ENCODE data around the gene TMEM185B.
"Not testable (repeated sequence)": the region's sequence is repeated elsewhere in the genome, so short reads cannot be mapped to it uniquely, and the experiment has no call there.

TMEM185B gene

GRCh38 chr2:120251880-120252224, 28.7 kb upstream of the TMEM185B start:
- DNase-seq (ENCODE audit: low spot score), result no peak

GRCh38 chr2:120251078-120251477, 27.9 kb upstream of the TMEM185B start:
- DNase-seq (ENCODE audit: low spot score), result no peak

DNA sequence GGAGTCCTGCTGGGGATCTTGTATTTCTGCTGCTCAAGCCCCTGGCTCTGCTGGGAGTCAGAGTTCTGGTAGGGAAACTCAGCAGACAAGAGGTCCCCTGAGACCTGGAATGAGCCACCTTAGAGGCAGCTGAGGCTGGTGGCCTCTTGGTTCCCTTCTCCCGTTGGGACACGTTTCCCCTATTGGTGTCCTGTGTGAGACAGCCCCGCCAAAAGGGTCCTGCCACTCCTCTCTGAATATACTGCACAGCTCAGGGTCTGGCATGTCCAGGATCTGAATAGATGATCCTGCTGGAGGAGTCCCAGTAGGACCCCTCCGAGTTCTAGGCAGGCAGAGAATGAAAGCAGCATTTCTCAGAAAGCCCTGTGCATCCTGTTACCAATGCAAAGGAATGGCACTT, 27.4 kb upstream of the TMEM185B start:
- no peak for DNase-seq (ENCODE audit: low spot score)

GRCh38 chr2:120247851-120248250, 24.7 kb upstream of the TMEM185B start:
- no peak for DNase-seq (ENCODE audit: low spot score)

GRCh38 chr2:120246546-120247300, 23.5 kb upstream of the TMEM185B start:
- no peak for DNase-seq (ENCODE audit: low spot score)

- DNase-seq (ENCODE audit: low spot score), result peak; percentile 52
Observed at GRCh38 chr2:120245520-120246332, 22.5 kb upstream of the TMEM185B start.

DNA sequence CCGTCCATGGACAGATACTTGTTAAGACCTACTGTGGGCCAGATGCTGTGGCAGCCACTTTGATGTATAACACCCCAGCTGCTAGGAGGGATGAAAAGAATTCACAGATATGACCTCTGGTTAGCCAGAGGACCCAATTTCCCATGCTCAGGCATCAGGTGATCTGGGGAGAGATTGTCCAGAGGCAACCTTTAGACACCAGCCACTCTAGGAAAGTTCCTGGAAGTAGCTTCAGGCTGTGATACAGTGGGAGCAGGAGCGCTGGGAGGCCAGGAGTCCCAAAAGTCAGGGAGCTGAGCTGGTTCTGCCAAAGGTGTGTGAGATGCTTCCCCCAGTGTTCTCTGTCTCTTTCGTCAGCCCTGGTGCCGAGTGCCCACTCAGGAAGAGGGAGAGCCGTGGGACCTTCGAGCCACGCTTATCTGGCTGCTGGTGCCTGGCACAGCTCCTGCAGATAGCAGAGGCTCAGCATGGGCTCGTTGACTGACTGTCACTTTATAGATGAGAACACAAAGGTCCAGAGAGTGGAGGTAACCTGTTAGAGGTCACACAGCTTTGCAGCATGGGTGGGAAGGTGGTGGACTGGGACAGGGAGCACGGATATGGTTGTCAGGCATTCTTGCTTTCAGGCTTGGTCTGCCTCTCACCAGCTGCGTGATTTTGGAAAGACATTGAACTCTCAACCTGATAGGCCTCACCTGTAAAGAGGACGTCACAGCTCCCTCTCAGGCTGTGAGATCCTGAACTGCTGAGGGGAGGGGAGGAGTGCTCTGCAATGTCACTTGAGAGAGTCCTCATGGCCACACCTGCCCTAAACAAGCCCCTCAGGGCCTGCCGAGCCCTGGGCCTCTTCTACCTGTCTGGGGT, 21.7 kb upstream of the TMEM185B start:
- DNase-seq (ENCODE audit: low spot score), result no peak

DNA sequence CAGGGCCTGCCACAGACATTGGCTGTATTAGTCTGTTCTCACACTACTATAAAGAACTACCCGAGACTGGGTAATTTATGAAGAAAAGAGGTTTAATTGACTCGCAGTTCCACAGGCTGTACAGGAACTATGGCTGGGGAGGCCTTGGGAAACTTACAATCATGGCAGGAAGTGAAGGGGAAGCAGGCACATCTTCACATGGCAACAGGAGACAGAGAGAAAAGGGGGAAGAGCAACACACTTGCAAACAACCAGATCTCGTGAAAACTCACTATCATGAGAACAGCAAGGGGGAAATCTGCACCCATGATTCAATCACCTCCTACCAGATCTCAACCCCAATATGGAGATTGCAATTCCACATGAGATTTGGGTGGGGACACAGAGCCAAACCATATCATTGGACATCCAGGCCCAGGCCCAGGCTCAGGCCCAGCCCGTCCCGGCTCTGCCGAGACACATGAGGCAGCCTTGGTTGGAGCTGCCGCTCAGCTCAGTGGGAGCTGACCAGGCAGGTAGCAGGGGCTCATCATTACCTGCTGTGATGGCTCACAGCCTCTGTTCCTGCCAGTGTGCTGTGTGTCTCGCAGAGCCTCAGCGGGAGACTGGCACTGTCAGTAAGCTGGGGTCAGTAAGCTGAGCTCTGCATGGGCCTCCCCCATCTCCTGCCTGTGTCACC, 20.8 kb upstream of the TMEM185B start:
- DNase-seq (ENCODE audit: low spot score), result no peak

GRCh38 chr2:120243211-120243610, 20.0 kb upstream of the TMEM185B start:
- DNase-seq (ENCODE audit: low spot score), result peak; percentile 33

DNA sequence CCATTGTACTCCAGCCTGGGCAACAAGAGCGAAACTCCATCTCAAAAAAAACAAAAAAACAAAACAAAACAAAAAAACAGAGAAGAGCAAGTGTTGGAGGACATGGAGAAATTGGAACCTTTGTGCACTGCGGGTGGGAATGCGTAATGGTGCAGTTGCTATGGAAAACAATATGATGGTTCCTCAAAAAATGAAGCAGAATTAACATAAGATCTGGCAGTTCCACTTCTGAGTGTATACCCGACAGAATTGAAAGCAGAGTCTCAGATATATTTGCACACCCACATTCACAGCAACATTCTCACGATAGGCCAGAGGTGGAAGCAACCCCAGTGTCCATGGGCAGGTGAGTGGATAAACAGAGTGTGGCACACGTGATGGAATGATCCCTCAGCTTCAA, 18.5 kb upstream of the TMEM185B start:
- DNase-seq (ENCODE audit: low spot score), result no peak

DNA sequence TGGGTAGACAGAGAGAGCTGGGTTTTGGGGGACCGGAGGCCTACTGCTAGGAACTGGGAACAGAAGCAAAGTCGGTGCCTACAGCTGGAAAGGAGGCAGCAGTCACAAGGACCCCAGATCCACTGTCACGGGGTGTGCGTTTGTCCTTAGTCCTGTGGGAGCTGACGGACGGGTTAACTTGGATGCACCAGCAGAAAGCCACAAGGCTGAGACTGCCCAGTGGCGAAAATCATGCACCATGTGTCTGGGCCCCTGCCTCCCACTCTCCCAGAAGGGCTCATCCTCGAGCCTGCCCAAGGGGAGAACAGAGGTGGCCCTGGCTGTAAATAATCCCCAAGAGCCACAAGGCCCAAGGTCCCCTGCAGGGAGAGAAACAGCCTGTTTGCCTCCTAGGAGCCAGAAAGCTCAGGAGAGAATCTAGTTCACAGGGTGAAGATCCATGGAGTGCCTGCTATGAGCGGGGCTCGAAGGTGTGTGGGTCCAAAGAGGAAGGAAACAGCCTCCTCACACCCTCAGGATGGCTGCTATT, 17.8 kb upstream of the TMEM185B start:
- no peak for DNase-seq (ENCODE audit: low spot score)

- peak; percentile 93 for DNase-seq (ENCODE audit: low spot score)
Observed at GRCh38 chr2:120239488-120240287, 16.5 kb upstream of the TMEM185B start.

DNA sequence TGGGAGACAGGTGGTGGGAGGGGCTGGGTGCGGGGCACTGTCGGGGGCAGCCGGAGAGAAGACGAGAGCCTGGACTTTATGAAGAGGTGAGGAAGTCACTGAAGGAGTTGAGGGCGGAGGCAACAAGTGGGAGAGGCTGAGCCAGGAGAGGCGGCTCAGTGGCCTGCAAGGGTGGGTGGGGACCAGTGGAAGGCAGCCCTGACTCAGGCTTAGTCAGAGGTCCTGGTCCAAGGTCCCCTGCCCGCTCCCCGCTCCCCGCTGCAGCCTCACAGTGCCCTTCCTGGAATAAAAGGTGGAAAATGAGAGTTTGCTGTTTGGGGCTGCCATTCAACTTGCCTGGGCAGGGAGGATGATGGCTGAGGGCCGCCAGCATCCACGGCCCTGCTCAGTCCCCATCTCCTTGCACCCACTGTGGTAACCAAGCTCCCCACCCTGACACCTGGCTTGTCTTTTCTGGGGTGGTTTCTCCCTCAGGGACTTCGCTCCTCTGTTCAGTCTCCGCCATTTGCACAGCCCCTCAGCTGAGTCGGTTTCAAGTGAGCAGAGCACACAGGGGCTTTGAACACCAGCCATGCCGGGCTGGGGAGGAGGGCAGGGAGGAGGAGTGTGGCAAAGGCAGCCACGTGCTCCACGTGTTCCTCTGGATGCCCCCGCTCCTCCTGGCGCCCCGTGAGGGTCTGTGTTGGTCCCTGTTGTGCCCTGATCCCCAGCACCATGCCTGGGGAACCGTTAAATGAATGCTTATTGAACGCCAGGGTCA, 15.7 kb upstream of the TMEM185B start:
- DNase-seq (ENCODE audit: low spot score), result peak; percentile 94

DNA sequence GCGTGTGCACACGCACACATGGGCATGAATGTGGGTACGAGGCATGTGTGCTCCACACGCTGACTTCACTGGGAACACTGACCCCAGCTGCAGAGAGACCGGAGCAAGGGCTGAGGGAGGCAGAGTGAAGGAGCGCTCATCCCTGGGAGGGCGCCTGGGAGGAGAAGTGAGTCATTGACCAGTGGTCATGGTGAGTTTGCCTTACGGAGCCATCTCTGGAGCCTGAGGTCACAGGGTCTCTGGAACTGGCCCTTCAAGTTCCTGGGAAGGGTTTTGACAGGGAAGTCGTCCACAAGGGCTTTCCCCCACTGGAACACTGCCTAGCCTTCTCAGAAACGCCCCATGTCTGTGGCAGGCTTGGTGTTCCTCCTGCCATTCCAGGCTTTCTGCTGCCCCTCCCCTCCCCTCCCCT, 14.3 kb upstream of the TMEM185B start:
- DNase-seq (ENCODE audit: low spot score), result peak; percentile 90

DNA sequence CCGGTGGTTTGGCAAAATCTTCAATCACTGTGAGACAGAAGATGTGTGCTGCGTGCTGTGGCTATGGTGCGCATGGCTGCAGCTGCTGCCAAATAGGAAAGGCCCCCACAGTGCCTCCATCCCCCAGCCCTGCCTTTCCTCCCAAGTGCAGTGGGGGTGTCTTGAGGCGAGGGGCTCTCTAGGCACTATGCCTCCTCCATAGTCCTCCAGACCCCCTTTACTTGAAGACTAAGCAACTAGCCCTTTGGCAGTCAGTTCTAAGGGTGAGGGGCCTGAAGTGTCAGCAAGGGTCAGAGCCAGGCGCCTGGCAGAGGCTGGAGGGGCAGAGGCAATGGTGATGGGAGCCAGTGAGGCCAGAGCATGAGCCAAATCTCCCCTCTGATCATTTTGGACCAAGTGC, 13.6 kb upstream of the TMEM185B start:
- DNase-seq (ENCODE audit: low spot score), result no peak

GRCh38 chr2:120236316-120236715, 13.1 kb upstream of the TMEM185B start:
- no peak for DNase-seq (ENCODE audit: low spot score)

DNA sequence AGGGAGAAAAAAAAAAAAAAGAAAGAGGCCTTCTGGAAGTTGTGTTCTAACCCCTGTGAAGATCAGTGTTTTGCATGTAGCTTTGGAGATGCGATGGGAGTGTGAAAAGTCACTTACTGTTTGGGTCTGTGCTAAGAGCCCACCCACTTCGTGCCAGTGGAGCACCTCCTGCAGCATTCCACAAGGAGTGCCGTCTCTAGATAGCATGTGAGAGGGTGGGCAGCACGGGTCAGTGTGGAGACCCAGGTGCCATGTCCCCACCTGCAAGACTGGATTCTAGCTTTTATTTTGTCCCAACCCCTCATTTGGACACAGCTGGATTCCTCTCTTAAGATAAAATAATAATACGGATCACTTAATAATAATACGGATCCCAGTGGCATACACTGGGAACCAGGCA, 12.5 kb upstream of the TMEM185B start:
- no peak for DNase-seq (ENCODE audit: low spot score)

DNA sequence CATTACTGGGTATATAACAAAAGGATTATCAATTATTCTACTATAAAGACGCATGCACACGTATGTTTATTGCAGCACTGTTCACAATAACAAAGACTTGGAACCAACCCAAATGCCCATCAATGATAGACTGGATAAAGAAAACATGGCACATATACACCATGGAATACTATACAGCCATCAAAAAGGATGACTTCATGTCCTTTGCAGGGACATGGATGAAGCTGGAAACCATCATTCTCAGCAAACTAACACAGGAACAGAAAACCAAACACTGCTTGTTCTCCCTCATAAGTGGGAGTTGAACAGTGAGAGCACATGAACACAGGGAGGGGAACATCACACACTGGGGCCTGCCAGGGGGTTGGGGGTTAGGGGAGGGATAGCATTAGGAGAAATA, 12.0 kb upstream of the TMEM185B start:
- DNase-seq (ENCODE audit: low spot score), result not testable (repeated sequence)

- no peak for DNase-seq (ENCODE audit: low spot score)
Observed at GRCh38 chr2:120233292-120233691, 10.1 kb upstream of the TMEM185B start.

GRCh38 chr2:120231974-120232635, 8.9 kb upstream of the TMEM185B start:
- DNase-seq (ENCODE audit: low spot score), result peak; percentile 45

Measured in AG20443 (cell line).